ENCODE results near the gene CAMTA2. TPM values are rescaled to one million over a fixed set of nuclear protein-coding genes. Genes with fewer than 3 reads are reported as not detected.

CAMTA2 gene
- total and polyA plus RNA-seq, 9 of the 15 experiments (the other 6 are each of a cell fraction or from before 2014, with no cell fraction given): 0.24 to 25.1 (median 6.3) TPM

GRCh38 chr17:4997302-4998026 lies 10.0 kb upstream of the CAMTA2 start, which contains the start of the genes INCA1 and KIF1C (continued):
- TF ChIP-seq MAX (CRISPR knock-in tag; IDR thresholded peaks at IDR 0.05) (peak; percentile 64), SMAD1 (IDR thresholded peaks at IDR 0.05; ENCODE audit: low read depth, low read length, partially characterized antibody) (no peak), BDP1 (IDR thresholded peaks at IDR 0.05; ENCODE audit: insufficient read depth, insufficient read length) (no peak), RFX1 (IDR thresholded peaks at IDR 0.05) (no peak), FIP1L1 (IDR thresholded peaks at IDR 0.05; ENCODE audit: low read depth, low read length, poor library complexity, severe bottlenecking) (peak; percentile 11), RB1 (IDR thresholded peaks at IDR 0.05; ENCODE audit: low read depth) (peak; percentile 37; the same call in 1 of the 2 replicates), NEUROD1 (IDR thresholded peaks at IDR 0.05; ENCODE audit: borderline replicate concordance, low read depth, low read length, partially characterized antibody) (peak; percentile 47), HMBOX1 (IDR thresholded peaks at IDR 0.05) (no peak), E2F6 (IDR thresholded peaks at IDR 0.05; ENCODE audit: borderline replicate concordance in 1 of 2, extremely low read depth in 1 of 2, insufficient read depth in 1 of 2, insufficient read length in 1 of 2, low read depth in 1 of 2, low read length in 1 of 2, poor library complexity in 1 of 2, severe bottlenecking in 1 of 2) (peak; percentile 33 to 44), SP2 (IDR thresholded peaks at IDR 0.05; ENCODE audit: extremely low read depth, low read depth, low read length, poor library complexity, severe bottlenecking) (no peak), FOXK2 (conservative IDR thresholded peaks at IDR 0.05 in 1 of 2, IDR thresholded peaks at IDR 0.05 in 1 of 2; ENCODE audit: low read depth in 2 of 2) (no peak), ZNF41 (CRISPR knock-in tag; conservative IDR thresholded peaks at IDR 0.05) (no peak), ZBTB7A (IDR thresholded peaks at IDR 0.05; ENCODE audit: borderline replicate concordance, control insufficient read depth, low read depth, low read length) (0 out of 2 replicates have a peak, but pooled peaks have one; percentile 28), ZNF764 (CRISPR knock-in tag; IDR thresholded peaks at IDR 0.05; ENCODE audit: low read depth) (no peak), ESRRB (CRISPR knock-in tag; IDR thresholded peaks at IDR 0.05; ENCODE audit: borderline replicate concordance) (no peak)
- TF ChIP-seq, protein P1, sequence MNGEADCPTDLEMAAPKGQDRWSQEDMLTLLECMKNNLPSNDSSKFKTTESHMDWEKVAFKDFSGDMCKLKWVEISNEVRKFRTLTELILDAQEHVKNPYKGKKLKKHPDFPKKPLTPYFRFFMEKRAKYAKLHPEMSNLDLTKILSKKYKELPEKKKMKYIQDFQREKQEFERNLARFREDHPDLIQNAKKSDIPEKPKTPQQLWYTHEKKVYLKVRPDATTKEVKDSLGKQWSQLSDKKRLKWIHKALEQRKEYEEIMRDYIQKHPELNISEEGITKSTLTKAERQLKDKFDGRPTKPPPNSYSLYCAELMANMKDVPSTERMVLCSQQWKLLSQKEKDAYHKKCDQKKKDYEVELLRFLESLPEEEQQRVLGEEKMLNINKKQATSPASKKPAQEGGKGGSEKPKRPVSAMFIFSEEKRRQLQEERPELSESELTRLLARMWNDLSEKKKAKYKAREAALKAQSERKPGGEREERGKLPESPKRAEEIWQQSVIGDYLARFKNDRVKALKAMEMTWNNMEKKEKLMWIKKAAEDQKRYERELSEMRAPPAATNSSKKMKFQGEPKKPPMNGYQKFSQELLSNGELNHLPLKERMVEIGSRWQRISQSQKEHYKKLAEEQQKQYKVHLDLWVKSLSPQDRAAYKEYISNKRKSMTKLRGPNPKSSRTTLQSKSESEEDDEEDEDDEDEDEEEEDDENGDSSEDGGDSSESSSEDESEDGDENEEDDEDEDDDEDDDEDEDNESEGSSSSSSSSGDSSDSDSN (IDR thresholded peaks at IDR 0.05; ENCODE audit: borderline replicate concordance in 1 of 2, low read depth in 2 of 2, low read length in 2 of 2): peak in 1 of 2 experiments; percentile 57; a peak in 1 of 4 replicates
- TF ChIP-seq, protein P2, sequence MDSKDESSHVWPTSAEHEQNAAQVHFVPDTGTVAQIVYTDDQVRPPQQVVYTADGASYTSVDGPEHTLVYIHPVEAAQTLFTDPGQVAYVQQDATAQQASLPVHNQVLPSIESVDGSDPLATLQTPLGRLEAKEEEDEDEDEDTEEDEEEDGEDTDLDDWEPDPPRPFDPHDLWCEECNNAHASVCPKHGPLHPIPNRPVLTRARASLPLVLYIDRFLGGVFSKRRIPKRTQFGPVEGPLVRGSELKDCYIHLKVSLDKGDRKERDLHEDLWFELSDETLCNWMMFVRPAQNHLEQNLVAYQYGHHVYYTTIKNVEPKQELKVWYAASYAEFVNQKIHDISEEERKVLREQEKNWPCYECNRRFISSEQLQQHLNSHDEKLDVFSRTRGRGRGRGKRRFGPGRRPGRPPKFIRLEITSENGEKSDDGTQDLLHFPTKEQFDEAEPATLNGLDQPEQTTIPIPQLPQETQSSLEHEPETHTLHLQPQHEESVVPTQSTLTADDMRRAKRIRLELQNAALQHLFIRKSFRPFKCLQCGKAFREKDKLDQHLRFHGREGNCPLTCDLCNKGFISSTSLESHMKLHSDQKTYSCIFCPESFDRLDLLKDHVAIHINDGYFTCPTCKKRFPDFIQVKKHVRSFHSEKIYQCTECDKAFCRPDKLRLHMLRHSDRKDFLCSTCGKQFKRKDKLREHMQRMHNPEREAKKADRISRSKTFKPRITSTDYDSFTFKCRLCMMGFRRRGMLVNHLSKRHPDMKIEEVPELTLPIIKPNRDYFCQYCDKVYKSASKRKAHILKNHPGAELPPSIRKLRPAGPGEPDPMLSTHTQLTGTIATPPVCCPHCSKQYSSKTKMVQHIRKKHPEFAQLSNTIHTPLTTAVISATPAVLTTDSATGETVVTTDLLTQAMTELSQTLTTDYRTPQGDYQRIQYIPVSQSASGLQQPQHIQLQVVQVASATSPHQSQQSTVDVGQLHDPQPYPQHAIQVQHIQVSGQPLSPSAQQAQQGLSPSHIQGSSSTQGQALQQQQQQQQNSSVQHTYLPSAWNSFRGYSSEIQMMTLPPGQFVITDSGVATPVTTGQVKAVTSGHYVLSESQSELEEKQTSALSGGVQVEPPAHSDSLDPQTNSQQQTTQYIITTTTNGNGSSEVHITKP (IDR thresholded peaks at IDR 0.05; ENCODE audit: partially characterized antibody): peak; percentile 42
